Ovary (tissue), 3 donors: ENCODE results near the gene PRDM12.

Experiments used
- EP300 ChIP-seq: sonication (generic); formaldehyde crosslinking; IDR thresholded peaks from one replicate; pipeline ENCODE4 v1.6.1; 2017; ENCODE audit warnings: antibody characterized with exemption
- TF ChIP-seq, protein P1 (sequence below), 3 donors: fragments of 450-650 bp in 2 of 3; fragments of 200-600 bp in 1 of 3; IDR thresholded peaks; one replicate each; pipeline versions ENCODE4 v1.5.1 to v1.8.0; 2016 to 2022; ENCODE audit warnings: antibody characterized with exemption in 3 of 3, mild to moderate bottlenecking in 1 of 3
- donor health status: DM: no; HTN: no; CAD: no.

DNA sequence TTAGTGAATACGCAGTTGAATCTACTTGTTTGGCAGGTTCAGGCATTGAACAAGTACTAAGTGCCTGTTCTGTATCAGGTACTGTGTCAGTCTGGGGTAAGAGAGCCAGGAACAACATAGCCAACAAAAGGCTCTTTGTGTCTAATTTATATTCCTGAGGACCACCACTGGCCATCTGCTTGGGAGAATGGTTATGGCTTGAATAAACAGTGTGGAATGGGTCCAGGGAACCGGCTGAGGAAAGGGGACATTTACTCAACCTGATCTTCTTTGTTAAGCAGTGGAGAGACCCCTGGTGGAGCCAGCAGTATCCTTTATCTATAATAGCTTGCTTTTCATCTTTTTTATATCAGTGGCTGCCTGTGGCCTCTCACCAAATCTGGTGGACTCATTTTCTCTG is 67.7 kb downstream of the PRDM12 start:
- TF ChIP-seq, protein P1, sequence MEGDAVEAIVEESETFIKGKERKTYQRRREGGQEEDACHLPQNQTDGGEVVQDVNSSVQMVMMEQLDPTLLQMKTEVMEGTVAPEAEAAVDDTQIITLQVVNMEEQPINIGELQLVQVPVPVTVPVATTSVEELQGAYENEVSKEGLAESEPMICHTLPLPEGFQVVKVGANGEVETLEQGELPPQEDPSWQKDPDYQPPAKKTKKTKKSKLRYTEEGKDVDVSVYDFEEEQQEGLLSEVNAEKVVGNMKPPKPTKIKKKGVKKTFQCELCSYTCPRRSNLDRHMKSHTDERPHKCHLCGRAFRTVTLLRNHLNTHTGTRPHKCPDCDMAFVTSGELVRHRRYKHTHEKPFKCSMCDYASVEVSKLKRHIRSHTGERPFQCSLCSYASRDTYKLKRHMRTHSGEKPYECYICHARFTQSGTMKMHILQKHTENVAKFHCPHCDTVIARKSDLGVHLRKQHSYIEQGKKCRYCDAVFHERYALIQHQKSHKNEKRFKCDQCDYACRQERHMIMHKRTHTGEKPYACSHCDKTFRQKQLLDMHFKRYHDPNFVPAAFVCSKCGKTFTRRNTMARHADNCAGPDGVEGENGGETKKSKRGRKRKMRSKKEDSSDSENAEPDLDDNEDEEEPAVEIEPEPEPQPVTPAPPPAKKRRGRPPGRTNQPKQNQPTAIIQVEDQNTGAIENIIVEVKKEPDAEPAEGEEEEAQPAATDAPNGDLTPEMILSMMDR (IDR thresholded peaks at IDR 0.05), result no peak
- no peak for TF ChIP-seq EP300
